Cardiac muscle cell (in vitro differentiated cells and primary cell): Measurements from ENCODE around the gene NF2. TPM values are rescaled to one million over a fixed set of nuclear protein-coding genes. Genes with fewer than 3 reads are reported as not detected.

Experiments
- DNase-seq, 2 donors: peaks; one replicate each; pipeline versions ENCODE4 v3.0.0 to v3.0.0-alpha.2; 2010 to 2017; ENCODE audit warnings: low read depth in 1 of 2, low spot score in 1 of 2
- H3K27ac ChIP-seq: fragments of 200-600 bp; sonication (generic); 2 replicates; pipeline ENCODE4 v1.5.1; 2016
- H3K27me3 ChIP-seq: fragments of 200-600 bp; sonication (generic); 2 replicates; pipeline ENCODE4 v1.6.0; 2016; ENCODE audit warnings: control low read depth
- H3K36me3 ChIP-seq: fragments of 200-600 bp; sonication (generic); 2 replicates; pipeline ENCODE4 v1.5.1; 2016; ENCODE audit warnings: control low read depth
- H3K4me1 ChIP-seq: fragments of 200-600 bp; sonication (generic); 2 replicates; pipeline ENCODE4 v1.8.1; 2017; ENCODE audit warnings: low read depth, mild to moderate bottlenecking, mixed run types
- H3K4me3 ChIP-seq: fragments of 200-600 bp; sonication (generic); 2 replicates; pipeline ENCODE4 v1.5.1; 2016; ENCODE audit warnings: mild to moderate bottlenecking
- H3K9me3 ChIP-seq: fragments of 200-600 bp; sonication (generic); 2 replicates; pipeline ENCODE4 v1.5.1; 2017; ENCODE audit warnings: low read depth, mild to moderate bottlenecking, control low read depth
- polyA plus RNA-seq: library from polyadenylated mRNA; unstranded; fragments of >200 nt; fragmentation: Nextera tagmentation; extraction: Ambion mirVana; gene quantifications from 2 replicates; pipeline ENCODE4 v1.2.1, GENCODE V29; 2016
- total RNA-seq: library from RNA; depleted of rRNA; stranded (reverse); fragments of >200 nt; gene quantifications from 2 replicates; pipeline ENCODE4 v1.2.3, GENCODE V29; 2016
- TF ChIP-seq, protein P1 (sequence below): IDR thresholded peaks from 2 replicates; pipeline ENCODE4 v1.5.1; 2012; ENCODE audit warnings: low read depth, mild to moderate bottlenecking, low read length

Gene NF2
- total and polyA plus RNA-seq, 2 experiments from 2014 or later, result 32.8 to 40.2 TPM

DNA sequence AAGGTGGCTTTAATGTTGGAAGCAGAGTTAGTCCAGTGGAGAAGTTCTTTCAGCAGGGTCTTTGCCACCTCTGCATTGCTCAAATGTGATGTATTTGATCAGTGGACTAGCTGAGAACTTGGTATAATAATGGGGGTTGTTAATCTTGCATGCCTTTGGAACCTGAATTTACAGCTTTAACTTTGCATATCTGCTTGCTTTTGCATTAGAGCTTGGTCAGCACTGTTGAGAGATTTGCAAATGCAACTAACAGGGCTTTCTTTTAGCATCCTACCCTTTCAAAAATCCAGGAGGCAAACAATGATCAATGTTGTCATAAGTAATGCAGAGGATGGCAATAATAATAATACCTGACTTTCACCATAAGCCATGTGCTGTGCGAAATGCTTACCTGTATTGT lies 48.2 kb downstream of the NF2 start:
- TF ChIP-seq, protein P1, sequence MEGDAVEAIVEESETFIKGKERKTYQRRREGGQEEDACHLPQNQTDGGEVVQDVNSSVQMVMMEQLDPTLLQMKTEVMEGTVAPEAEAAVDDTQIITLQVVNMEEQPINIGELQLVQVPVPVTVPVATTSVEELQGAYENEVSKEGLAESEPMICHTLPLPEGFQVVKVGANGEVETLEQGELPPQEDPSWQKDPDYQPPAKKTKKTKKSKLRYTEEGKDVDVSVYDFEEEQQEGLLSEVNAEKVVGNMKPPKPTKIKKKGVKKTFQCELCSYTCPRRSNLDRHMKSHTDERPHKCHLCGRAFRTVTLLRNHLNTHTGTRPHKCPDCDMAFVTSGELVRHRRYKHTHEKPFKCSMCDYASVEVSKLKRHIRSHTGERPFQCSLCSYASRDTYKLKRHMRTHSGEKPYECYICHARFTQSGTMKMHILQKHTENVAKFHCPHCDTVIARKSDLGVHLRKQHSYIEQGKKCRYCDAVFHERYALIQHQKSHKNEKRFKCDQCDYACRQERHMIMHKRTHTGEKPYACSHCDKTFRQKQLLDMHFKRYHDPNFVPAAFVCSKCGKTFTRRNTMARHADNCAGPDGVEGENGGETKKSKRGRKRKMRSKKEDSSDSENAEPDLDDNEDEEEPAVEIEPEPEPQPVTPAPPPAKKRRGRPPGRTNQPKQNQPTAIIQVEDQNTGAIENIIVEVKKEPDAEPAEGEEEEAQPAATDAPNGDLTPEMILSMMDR, result no peak
- Histone ChIP-seq H3K27ac (no peak overlapping the region), H3K4me1 (peaks cover 7% of the 10 kb centered on the region), H3K27me3 (no peaks in the 10 kb centered on the region), H3K36me3 (no peaks in the 10 kb centered on the region), H3K9me3 (no peaks in the 10 kb centered on the region), H3K4me3 (no peak overlapping the region)
- no peak for DNase-seq

DNA sequence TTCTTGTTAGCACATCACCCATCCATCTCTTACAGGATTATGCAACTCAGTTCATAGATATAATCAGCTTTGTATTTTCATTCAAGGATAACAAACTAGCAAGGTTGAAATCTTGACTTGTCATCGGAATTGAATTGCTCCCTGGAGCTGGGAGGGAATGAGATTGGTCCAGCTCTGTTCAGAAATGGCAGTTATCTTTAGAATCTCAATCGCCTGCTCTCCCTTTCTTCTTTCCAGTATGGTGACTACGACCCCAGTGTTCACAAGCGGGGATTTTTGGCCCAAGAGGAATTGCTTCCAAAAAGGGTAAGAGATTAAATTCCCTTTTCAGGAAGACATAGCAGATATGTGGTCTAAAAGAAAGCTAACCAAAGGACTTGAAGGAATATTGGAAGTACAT lies 51.0 kb downstream of the NF2 start:
- TF ChIP-seq, protein P1, result no peak
- Histone ChIP-seq H3K36me3 (no peaks in the 10 kb centered on the region), H3K4me3 (no peak overlapping the region), H3K27ac (no peak overlapping the region), H3K27me3 (no peaks in the 10 kb centered on the region), H3K9me3 (no peaks in the 10 kb centered on the region), H3K4me1 (peaks cover 19% of the 10 kb centered on the region)
- no peak for DNase-seq

DNA sequence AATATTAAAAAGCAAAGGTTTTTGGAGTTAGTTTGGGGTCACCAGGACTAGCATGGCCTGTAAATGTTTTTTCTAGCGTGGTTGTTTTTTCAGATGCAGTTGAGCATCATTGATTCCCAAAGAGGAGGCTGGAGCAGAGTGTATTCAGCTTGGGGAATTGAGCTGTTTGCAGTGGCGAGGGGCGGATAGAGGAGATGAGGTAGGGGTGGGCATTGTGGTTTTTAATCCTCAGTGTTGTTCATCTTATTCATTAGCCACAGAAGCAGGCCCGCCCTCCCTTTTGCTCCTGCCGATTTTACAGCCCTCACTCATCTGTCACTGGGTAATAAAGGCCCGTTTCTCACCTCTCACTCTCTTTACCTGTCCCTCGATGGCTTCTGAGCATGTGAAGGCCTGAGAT lies 51.4 kb downstream of the NF2 start:
- TF ChIP-seq, protein P1, result no peak
- H3K36me3 ChIP-seq, result no peaks in the 10 kb centered on the region
- no peak for DNase-seq
- H3K4me3 ChIP-seq, result no peak overlapping the region
- no peaks in the 10 kb centered on the region for H3K9me3 ChIP-seq
- no peaks in the 10 kb centered on the region for H3K27me3 ChIP-seq
- peaks cover 24% of the 10 kb centered on the region for H3K4me1 ChIP-seq
- no peak overlapping the region for H3K27ac ChIP-seq

DNA sequence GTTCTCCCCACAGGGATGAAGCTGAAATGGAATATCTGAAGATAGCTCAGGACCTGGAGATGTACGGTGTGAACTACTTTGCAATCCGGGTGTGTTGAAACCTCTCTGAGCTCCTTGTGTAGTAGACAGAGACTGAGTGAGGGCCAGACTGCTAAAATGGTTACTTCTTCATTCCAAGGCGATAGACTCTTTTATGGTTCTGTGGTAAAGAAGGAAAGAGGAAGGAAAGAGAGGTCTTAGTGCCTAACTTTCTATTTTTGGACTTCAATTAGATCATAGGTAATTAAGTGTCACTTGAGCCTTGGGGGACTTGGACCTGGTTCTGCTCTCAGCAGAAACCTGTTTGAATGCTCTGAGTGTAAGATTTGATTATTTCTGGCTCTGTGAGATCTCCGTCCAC lies 54.7 kb downstream of the NF2 start:
- Histone ChIP-seq H3K27ac (peak overlapping the region; percentile 68), H3K4me3 (no peak overlapping the region), H3K9me3 (no peaks in the 10 kb centered on the region), H3K4me1 (peaks cover 37% of the 10 kb centered on the region), H3K27me3 (no peaks in the 10 kb centered on the region), H3K36me3 (no peaks in the 10 kb centered on the region)
- peak in 1 of 2 donors; percentile 18 for DNase-seq
- TF ChIP-seq, protein P1, result no peak

DNA sequence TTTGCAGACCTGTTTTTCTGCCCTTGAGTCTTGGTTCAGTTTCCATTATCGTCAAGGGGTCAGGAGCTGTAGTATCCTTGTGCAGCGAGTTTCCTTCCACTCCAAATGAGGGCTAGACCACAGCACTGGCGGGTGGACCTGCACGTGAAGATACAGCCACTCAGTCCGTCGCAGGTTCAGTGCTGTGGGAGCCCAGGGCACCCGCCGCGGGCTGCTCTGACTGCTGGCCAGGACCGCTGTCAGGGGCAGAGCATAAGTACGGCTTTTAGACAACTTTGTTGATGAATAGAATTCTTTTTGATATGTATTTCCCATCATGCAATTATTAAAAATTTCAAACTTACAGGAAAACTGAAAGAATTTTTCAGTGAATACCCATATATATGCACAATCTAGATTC lies 56.6 kb downstream of the NF2 start:
- H3K27me3 ChIP-seq, result no peaks in the 10 kb centered on the region
- H3K4me1 ChIP-seq, result peaks cover 41% of the 10 kb centered on the region
- no peak overlapping the region for H3K4me3 ChIP-seq
- TF ChIP-seq, protein P1, result no peak
- peak overlapping the region; percentile 68 for H3K27ac ChIP-seq
- no peaks in the 10 kb centered on the region for H3K36me3 ChIP-seq
- no peaks in the 10 kb centered on the region for H3K9me3 ChIP-seq
- peak in 1 of 2 donors; percentile 33 for DNase-seq

DNA sequence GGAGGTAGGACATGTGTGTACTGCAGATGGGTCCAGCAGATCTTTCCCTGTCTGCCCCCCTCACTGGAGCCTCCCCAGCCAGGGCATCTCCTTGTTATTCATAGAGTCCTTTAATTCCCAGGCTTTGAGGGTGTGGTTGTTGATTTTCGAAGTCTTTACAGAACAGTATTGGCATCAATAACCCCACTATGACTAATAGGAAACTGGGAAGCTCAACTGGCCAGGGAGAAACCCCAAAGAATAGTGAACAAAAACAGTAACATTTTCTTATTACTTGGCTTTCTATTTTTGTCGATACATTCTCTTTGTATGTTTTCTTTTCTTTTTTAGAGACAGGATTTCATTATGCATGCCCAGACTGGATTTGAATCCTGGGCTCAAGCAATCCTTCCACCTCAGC lies 57.9 kb downstream of the NF2 start:
- DNase-seq, result no peak
- Histone ChIP-seq H3K27me3 (no peaks in the 10 kb centered on the region), H3K36me3 (no peaks in the 10 kb centered on the region), H3K27ac (no peak overlapping the region), H3K9me3 (no peaks in the 10 kb centered on the region), H3K4me1 (peaks cover 41% of the 10 kb centered on the region), H3K4me3 (no peak overlapping the region)
- TF ChIP-seq, protein P1, result no peak
